ENCODE results near the gene YPEL5.

Gene YPEL5

GRCh38 chr2:30205456-30205855 lies 58.6 kb downstream of the YPEL5 start:
- no peak for DNase-seq (ENCODE audit: low read depth)

- no peak for DNase-seq (ENCODE audit: low read depth)
These were observed 59.9 kb downstream of the YPEL5 start for GRCh38 chr2:30206461-30207430.

GRCh38 chr2:30208453-30208852 lies 61.6 kb downstream of the YPEL5 start:
- no peak for DNase-seq (ENCODE audit: low read depth)

DNA sequence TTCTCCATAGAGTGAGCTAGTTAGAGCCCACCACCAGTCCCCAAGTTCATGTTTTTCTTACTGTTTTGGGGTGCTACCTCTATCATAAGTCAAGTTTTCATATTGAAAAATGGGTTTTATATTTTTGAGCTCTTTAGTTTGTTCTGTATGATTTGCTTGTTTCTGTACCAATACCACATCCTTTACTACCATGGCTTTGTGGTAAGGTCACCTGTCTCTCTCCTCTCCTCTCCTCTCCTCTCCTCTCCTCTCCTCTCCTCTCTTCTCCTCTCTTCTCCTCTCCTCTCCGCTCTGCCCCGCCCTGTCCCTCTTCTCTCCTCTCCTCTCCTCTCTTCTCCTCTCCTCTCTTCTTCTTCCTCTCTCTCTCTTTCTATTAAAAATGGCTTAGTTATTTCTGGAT lies 62.4 kb downstream of the YPEL5 start:
- no peak for DNase-seq (ENCODE audit: low read depth)

Measured in stimulated activated CD8-positive, alpha-beta memory T cell treated with anti-CD3 and anti-CD28 coated beads, Interleukin-12 subunit alpha, Interleukin-12 subunit beta, amount 100 ng/mL, for 4 hours (primary cell).